ENCODE results near the gene UGDH. TPM values are rescaled to one million over a fixed set of nuclear protein-coding genes. Genes with fewer than 3 reads are reported as not detected.
A peak's percentile ranks its signal among the peaks of the same experiment; 100 is the strongest.

The UGDH gene
- total RNA-seq, 4 donors from 2014 or later: 293 to 849 (median 479) TPM

DNA sequence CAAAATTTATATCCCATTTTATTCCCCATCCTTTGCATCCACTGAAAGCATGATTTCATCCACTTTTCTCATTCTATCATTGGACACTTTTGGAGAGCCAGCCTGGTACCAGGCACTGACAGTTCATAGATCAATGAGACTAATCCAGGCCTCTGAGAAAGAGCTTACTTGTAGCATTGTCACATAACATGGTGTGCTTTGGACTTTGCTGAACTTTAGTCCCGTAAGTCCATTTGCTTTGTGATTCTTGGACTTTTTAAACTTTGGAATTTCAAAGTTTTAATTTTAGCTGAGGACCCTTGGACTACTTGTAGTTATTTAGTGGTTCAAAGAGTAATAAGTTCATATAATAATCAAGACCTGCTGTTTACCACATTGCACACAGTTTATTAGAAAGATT is 56.8 kb downstream of the UGDH start:
- no peak for DNase-seq
- peak overlapping the region in 1 of 4 donors; percentile 61 for H3K27ac ChIP-seq
- no peak overlapping the region for H3K4me3 ChIP-seq
- H3K36me3 ChIP-seq: peaks cover 0 to 18% (median 4%) of the 10 kb centered on the region in 4 donors
- in situ Hi-C loops (cut with MboI; ENCODE audit: low pct_ligation_motif_present in 1 of 4, low pct_unique_long_range_greater_than_20kb in 1 of 4, low sequenced_read_pairs in 3 of 4): loop anchor here in 2 of 4 donors (10.0 kb wide), 2 partner anchors 494 to 504 kb away; partner anchors contain the start of gene PDS5A (in 1 of the 2)
- no peaks in the 10 kb centered on the region for H3K27me3 ChIP-seq
- TF ChIP-seq EP300 (IDR thresholded peaks at IDR 0.05; ENCODE audit: low read depth) (no peak), POLR2A (IDR thresholded peaks at IDR 0.05) (no peak), POLR2AphosphoS5 (IDR thresholded peaks at IDR 0.05) (no peak)
- TF ChIP-seq, protein P1, sequence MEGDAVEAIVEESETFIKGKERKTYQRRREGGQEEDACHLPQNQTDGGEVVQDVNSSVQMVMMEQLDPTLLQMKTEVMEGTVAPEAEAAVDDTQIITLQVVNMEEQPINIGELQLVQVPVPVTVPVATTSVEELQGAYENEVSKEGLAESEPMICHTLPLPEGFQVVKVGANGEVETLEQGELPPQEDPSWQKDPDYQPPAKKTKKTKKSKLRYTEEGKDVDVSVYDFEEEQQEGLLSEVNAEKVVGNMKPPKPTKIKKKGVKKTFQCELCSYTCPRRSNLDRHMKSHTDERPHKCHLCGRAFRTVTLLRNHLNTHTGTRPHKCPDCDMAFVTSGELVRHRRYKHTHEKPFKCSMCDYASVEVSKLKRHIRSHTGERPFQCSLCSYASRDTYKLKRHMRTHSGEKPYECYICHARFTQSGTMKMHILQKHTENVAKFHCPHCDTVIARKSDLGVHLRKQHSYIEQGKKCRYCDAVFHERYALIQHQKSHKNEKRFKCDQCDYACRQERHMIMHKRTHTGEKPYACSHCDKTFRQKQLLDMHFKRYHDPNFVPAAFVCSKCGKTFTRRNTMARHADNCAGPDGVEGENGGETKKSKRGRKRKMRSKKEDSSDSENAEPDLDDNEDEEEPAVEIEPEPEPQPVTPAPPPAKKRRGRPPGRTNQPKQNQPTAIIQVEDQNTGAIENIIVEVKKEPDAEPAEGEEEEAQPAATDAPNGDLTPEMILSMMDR (IDR thresholded peaks at IDR 0.05): no peak
- intact Hi-C loops (cut with DNase I; ENCODE audit: low total_unique reads): no loop called here
- 100% methylated on average over 1 of the region's 1 CpG for WGBS, 2 donors (ENCODE audit: low coverage in 1 of 2)
- no peaks in the 10 kb centered on the region for H3K9me3 ChIP-seq
- peaks cover 0 to 22% (median 7%) of the 10 kb centered on the region in 4 donors for H3K4me1 ChIP-seq

DNA sequence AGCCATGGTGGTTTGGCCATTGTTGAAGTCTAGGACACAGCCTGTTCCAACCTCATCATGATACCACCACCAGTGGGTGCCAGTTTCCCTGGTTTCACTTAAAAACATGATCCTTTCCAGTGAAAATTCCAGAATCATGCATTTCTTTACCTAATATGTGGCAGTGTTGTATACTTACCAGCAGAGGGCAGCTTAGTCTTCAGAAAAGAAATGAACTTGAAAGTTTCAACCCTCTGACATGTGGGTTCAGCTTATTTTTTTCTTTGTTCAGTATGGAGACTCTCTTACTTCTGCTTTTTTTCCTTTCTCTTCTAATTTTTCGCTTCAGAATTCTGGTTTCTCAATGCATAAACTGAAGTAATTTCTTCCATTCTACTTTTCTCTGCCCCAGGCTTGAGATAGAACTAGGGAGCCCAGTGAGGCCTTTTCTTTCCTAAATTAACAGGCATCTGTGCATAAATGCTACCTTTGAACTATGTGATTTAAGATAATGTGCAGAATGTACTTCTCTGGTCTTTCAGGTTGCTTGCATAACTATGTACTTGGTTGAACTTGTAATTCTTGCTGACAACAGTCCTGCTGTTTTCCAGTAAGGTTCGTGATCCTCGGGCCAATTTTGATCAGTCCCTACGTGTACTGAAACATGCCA is 57.7 kb downstream of the UGDH start:
- in situ Hi-C loops (cut with MboI; ENCODE audit: low pct_ligation_motif_present in 1 of 4, low pct_unique_long_range_greater_than_20kb in 1 of 4, low sequenced_read_pairs in 3 of 4): loop anchor here in 3 of 4 donors (10.0 kb wide), 3 partner anchors 165 to 505 kb away; partner anchors contain the start of genes PDS5A (in 1 of the 3) and SMIM14 (in 1 of the 3)
- peak overlapping the region; percentile 17 to 61 (median 39) for H3K27ac ChIP-seq
- H3K9me3 ChIP-seq: no peaks in the 10 kb centered on the region
- DNase-seq: no peak
- peaks cover 0 to 20% (median 4%) of the 10 kb centered on the region in 4 donors for H3K36me3 ChIP-seq
- H3K4me1 ChIP-seq: peaks cover 0 to 22% (median 7%) of the 10 kb centered on the region in 4 donors
- intact Hi-C loops (cut with DNase I; ENCODE audit: low total_unique reads): loop anchor here (10.0 kb wide), 1 partner anchor 505 kb away; the partner anchor contains the start of gene PDS5A
- no peak overlapping the region for H3K4me3 ChIP-seq
- WGBS, 2 donors (ENCODE audit: low coverage in 1 of 2): 61 to 76% methylated on average over 4 of the region's 4 CpGs
- no peak for TF ChIP-seq POLR2AphosphoS5 (IDR thresholded peaks at IDR 0.05)
- TF ChIP-seq, protein P1 (IDR thresholded peaks at IDR 0.05): peak; percentile 72 to 91 (median 82)
- no peaks in the 10 kb centered on the region for H3K27me3 ChIP-seq

DNA sequence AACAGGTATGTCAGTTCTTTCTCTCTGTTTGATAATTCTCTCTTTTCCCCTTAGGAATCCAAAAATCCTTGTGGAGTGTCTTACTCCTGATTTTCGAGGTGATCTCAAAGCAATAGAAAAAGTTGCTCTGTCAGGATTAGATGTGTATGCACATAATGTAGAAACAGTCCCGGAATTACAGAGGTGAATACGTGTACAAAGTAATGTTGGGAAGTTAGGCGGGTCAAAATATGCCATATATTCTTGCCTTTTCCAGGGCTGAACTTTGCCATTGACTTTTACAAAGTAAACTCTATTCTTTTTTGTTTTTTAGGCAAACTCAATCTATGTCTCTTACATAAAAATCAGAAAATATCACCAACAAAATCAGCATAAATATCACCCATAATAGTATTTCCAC is 59.8 kb downstream of the UGDH start:
- WGBS, 2 donors (ENCODE audit: low coverage in 1 of 2): 49 to 69% methylated on average over 4 of the region's 4 CpGs
- no peaks in the 10 kb centered on the region for H3K27me3 ChIP-seq
- peaks cover 0 to 22% (median 7%) of the 10 kb centered on the region in 4 donors for H3K4me1 ChIP-seq
- H3K4me3 ChIP-seq: no peak overlapping the region
- in situ Hi-C loops (cut with MboI; ENCODE audit: low pct_ligation_motif_present in 1 of 4, low pct_unique_long_range_greater_than_20kb in 1 of 4, low sequenced_read_pairs in 3 of 4) (loop anchor here in 1 of 4 donors (10.0 kb wide), 1 partner anchor 167 kb away; the partner anchor contains the start of gene SMIM14), intact Hi-C loops (cut with DNase I; ENCODE audit: low total_unique reads) (loop anchor here (10.0 kb wide), 1 partner anchor 507 kb away; the partner anchor contains the start of gene PDS5A)
- H3K36me3 ChIP-seq: peaks cover 0 to 32% (median 7%) of the 10 kb centered on the region in 4 donors
- no peak for TF ChIP-seq EP300 (IDR thresholded peaks at IDR 0.05; ENCODE audit: low read depth)
- no peak for TF ChIP-seq POLR2AphosphoS5 (IDR thresholded peaks at IDR 0.05)
- no peak for TF ChIP-seq POLR2A (IDR thresholded peaks at IDR 0.05)
- TF ChIP-seq, protein P1 (IDR thresholded peaks at IDR 0.05): no peak
- H3K27ac ChIP-seq: peak overlapping the region in 3 of 4 donors; percentile 10 to 63 (median 57)
- no peaks in the 10 kb centered on the region for H3K9me3 ChIP-seq
- DNase-seq: no peak

DNA sequence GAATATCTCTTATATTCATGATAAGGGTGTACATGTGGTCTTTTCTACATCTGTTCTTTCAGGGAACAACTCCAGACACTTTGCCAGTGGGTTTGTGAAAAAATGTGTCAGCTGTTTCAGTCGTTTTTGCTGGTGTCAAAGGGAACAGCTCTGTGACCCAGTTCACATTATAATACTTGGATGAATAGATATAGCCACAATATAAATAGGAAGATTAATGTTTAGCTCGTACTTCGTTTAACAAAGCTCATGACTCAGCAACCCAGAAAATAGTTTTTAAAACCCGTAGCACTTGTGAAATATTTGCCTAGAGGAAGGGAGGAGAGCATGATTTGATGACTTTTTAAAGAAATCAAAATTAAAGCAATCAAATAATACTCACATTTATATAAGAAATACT is 60.5 kb downstream of the UGDH start:
- peaks cover 0 to 22% (median 7%) of the 10 kb centered on the region in 4 donors for H3K4me1 ChIP-seq
- peak overlapping the region; percentile 38 to 63 (median 50) for H3K27ac ChIP-seq
- WGBS, 2 donors (ENCODE audit: low coverage in 1 of 2): 49 to 64% methylated on average over 4 of the region's 4 CpGs
- H3K4me3 ChIP-seq: no peak overlapping the region
- peaks cover 0 to 26% (median 8%) of the 10 kb centered on the region in 4 donors for H3K36me3 ChIP-seq
- in situ Hi-C loops (cut with MboI; ENCODE audit: low pct_ligation_motif_present in 1 of 4, low pct_unique_long_range_greater_than_20kb in 1 of 4, low sequenced_read_pairs in 3 of 4) (loop anchor here in 1 of 4 donors (10.0 kb wide), 1 partner anchor 168 kb away; the partner anchor contains the start of gene SMIM14), intact Hi-C loops (cut with DNase I; ENCODE audit: low total_unique reads) (loop anchor here (10.0 kb wide), 1 partner anchor 508 kb away; the partner anchor contains the start of gene PDS5A)
- H3K27me3 ChIP-seq: no peaks in the 10 kb centered on the region
- TF ChIP-seq POLR2AphosphoS5 (IDR thresholded peaks at IDR 0.05) (no peak), POLR2A (IDR thresholded peaks at IDR 0.05) (no peak), EP300 (IDR thresholded peaks at IDR 0.05; ENCODE audit: low read depth) (no peak)
- TF ChIP-seq, protein P1 (IDR thresholded peaks at IDR 0.05): no peak
- no peaks in the 10 kb centered on the region for H3K9me3 ChIP-seq
- no peak for DNase-seq

Measured in transverse colon (tissue), 4 donors.